CD14-positive monocyte (primary cell): Measurements from ENCODE around the gene ADAMTS3. TPM values are rescaled to one million over a fixed set of nuclear protein-coding genes. Genes with fewer than 3 reads are reported as not detected.
A peak's percentile ranks its signal among the peaks of the same experiment; 100 is the strongest.

ENCODE experiments used
- DNase-seq, 3 donors: peaks; one replicate each; pipeline ENCODE4 v3.0.0-alpha.2; 2011 to 2022
- H2AFZ ChIP-seq: 2 replicates; pipeline ENCODE4 v1.6.0; 2012; ENCODE audit warnings: mild to moderate bottlenecking, low read depth, low read length, inconsistent platforms; ENCODE audit not compliant: insufficient read depth, poor library complexity, severe bottlenecking
- H3K27ac ChIP-seq, 2 donors: 1 replicate in 1 of 2; 2 replicates in 1 of 2; pipeline ENCODE4 v1.5.1; 2012 to 2013; ENCODE audit warnings: low read length in 2 of 2, control low read depth in 1 of 2, inconsistent platforms in 1 of 2, low read depth in 1 of 2, mild to moderate bottlenecking in 1 of 2
- H3K27me3 ChIP-seq, 2 donors: one replicate each; pipeline versions ENCODE4 v1.6.0 to v1.6.1; 2011 to 2013; ENCODE audit warnings: low read length in 2 of 2; ENCODE audit not compliant: control insufficient read depth in 2 of 2, insufficient read depth in 2 of 2
- H3K36me3 ChIP-seq, 2 donors: replicated peaks in 1 of 2; 1 replicate in 1 of 2; 2 replicates in 1 of 2; pipeline versions ENCODE4 v1.5.1 to v1.6.1; 2012 to 2013; ENCODE audit warnings: low read length in 2 of 2, control low read depth in 1 of 2, inconsistent platforms in 1 of 2, mild to moderate bottlenecking in 1 of 2; ENCODE audit not compliant: insufficient read depth in 2 of 2, control insufficient read depth in 1 of 2
- H3K4me1 ChIP-seq, 2 donors: 1 replicate in 1 of 2; 2 replicates in 1 of 2; pipeline versions ENCODE4 v1.5.1 to v1.6.1; 2012 to 2013; ENCODE audit warnings: low read length in 2 of 2, control low read depth in 1 of 2, inconsistent platforms in 1 of 2, mild to moderate bottlenecking in 1 of 2, moderate library complexity in 1 of 2; ENCODE audit not compliant: insufficient read depth in 2 of 2, control insufficient read depth in 1 of 2
- H3K4me2 ChIP-seq: replicated peaks from 2 replicates; pipeline ENCODE3; 2012; ENCODE audit warnings: low read length, moderate library complexity, mild to moderate bottlenecking; ENCODE audit not compliant: poor library complexity, severe bottlenecking; ENCODE audit errors: extremely low read depth
- H3K4me3 ChIP-seq, 3 experiments: fragments of 200-600 bp in 1 of 3; sonication (generic) in 1 of 3; replicated peaks in 1 of 3; 1 replicate in 2 of 3; 2 replicates in 1 of 3; pipeline ENCODE4 v1.5.1; 2011 to 2013; ENCODE audit warnings: low read length in 3 of 3, mild to moderate bottlenecking in 3 of 3, control low read depth in 2 of 3, low read depth in 2 of 3, inconsistent platforms in 1 of 3, moderate library complexity in 1 of 3
- H3K79me2 ChIP-seq: 2 replicates; pipeline ENCODE4 v1.6.0; 2012; ENCODE audit warnings: mild to moderate bottlenecking, control low read depth, inconsistent platforms, low read length, moderate library complexity; ENCODE audit not compliant: insufficient read depth
- H3K9ac ChIP-seq: 2 replicates; pipeline ENCODE4 v1.6.0; 2017; ENCODE audit warnings: low read length, mild to moderate bottlenecking; ENCODE audit not compliant: insufficient read depth, poor library complexity, severe bottlenecking
- H3K9me3 ChIP-seq, 2 donors: replicated peaks in 1 of 2; 1 replicate in 1 of 2; 2 replicates in 1 of 2; pipeline versions ENCODE4 v1.5.1 to v1.6.1; 2012 to 2013; ENCODE audit warnings: low read length in 2 of 2, control low read depth in 1 of 2; ENCODE audit not compliant: control insufficient read depth in 1 of 2, insufficient read depth in 1 of 2
- H4K20me1 ChIP-seq: 2 replicates; pipeline ENCODE4 v1.6.0; 2012; ENCODE audit warnings: mild to moderate bottlenecking, low read length, control low read depth, moderate library complexity; ENCODE audit not compliant: insufficient read depth
- H3K27ac Mint-ChIP-seq, 7 donors: one replicate each; pipeline ENCODE4 v1.8.0; 2020; ENCODE audit warnings: mild to moderate bottlenecking in 7 of 7, mixed read lengths in 7 of 7, moderate library complexity in 6 of 7, inconsistent platforms in 2 of 7
- H3K27me3 Mint-ChIP-seq, 3 donors: one replicate each; pipeline ENCODE4 v1.8.0; 2021 to 2022; ENCODE audit warnings: low read depth in 3 of 3, mild to moderate bottlenecking in 3 of 3, mixed read lengths in 3 of 3, moderate library complexity in 3 of 3, inconsistent platforms in 1 of 3
- H3K36me3 Mint-ChIP-seq, 2 donors: one replicate each; pipeline ENCODE4 v1.8.0; 2020; ENCODE audit warnings: mixed read lengths in 2 of 2, inconsistent platforms in 1 of 2, mild to moderate bottlenecking in 1 of 2
- H3K4me1 Mint-ChIP-seq: one replicate; pipeline ENCODE4 v1.8.0; 2020; ENCODE audit warnings: mild to moderate bottlenecking, mixed read lengths
- H3K4me3 Mint-ChIP-seq, 2 donors: one replicate each; pipeline ENCODE4 v1.8.0; 2020; ENCODE audit warnings: mild to moderate bottlenecking in 2 of 2, mixed read lengths in 2 of 2, moderate library complexity in 1 of 2
- H3K9me3 Mint-ChIP-seq, 7 donors: one replicate each; pipeline ENCODE4 v1.8.0; 2020 to 2022; ENCODE audit warnings: mixed read lengths in 7 of 7, mild to moderate bottlenecking in 6 of 7, moderate library complexity in 6 of 7, inconsistent platforms in 2 of 7
- WGBS: methylation state at CpG from one replicate; pipeline ENCODE4 v1.1.5; 2013; ENCODE audit warnings: missing lambda C conversion rate; ENCODE audit not compliant: insufficient coverage; 5-methylcytosine and 5-hydroxymethylcytosine counted together
- intact Hi-C, 2 donors: fragments of 100-400 bp; cut with micrococcal nuclease; formaldehyde crosslinking; loops; one replicate each; pipeline versions ENCODE4 v1.15.0 to v1.15.1; 2023
- polyA plus RNA-seq, 3 donors: library from polyadenylated mRNA; depleted of rRNA in 1 of 3; unstranded in 2 of 3; stranded (reverse) in 1 of 3; fragments of 300-500 nt in 2 of 3; fragments of >200 nt in 1 of 3; fragmentation: Illumina TruSeq in 2 of 3; gene quantifications; 1 replicate in 2 of 3; 2 replicates in 1 of 3; pipeline ENCODE4 v1.2.3, GENCODE V29; 2012 to 2021
- TF ChIP-seq, protein P1 (sequence below): fragments of 200-600 bp; IDR thresholded peaks from one replicate; pipeline ENCODE4 v1.8.0; 2022; ENCODE audit warnings: antibody characterized with exemption, mild to moderate bottlenecking

Gene ADAMTS3
- polyA plus RNA-seq, 3 donors, result not detected

DNA sequence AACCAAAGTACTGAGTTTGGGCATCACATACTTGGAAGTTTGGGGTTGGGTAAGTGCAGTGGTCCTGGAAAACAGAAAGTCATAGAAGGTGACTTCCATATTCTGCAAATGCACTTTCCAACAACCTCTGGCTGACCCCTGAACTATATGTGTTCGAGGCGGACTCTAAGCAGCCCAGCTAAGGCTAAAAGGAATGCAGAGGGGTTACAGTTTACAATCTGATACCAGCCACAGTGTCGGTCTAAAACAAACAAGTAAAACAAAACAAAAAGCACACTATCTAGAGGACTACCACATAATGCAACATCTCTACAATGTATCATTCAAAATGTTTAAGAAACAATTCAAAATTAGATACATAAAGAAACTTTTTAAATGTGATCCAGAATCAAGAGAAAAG, 185.6 kb downstream of the ADAMTS3 start:
- H3K36me3 Mint-ChIP-seq, result no peaks in the 10 kb centered on the region
- DNase-seq, result no peak
- intact Hi-C loops, result no loop called here
- no peaks in the 10 kb centered on the region for H3K27me3 Mint-ChIP-seq
- H3K79me2 ChIP-seq, result no peaks in the 10 kb centered on the region
- no peak overlapping the region for H3K9ac ChIP-seq
- H3K4me3 ChIP-seq, result no peak overlapping the region
- H3K9me3 ChIP-seq, result no peaks in the 10 kb centered on the region
- no CpG with 5 or more reads among the region's 3 CpGs for WGBS
- H4K20me1 ChIP-seq, result no peaks in the 10 kb centered on the region
- H3K4me2 ChIP-seq, result no peak overlapping the region
- no peak overlapping the region for H2AFZ ChIP-seq
- H3K4me1 Mint-ChIP-seq, result no peaks in the 10 kb centered on the region
- no peak overlapping the region for H3K27ac ChIP-seq
- no peaks in the 10 kb centered on the region for H3K36me3 ChIP-seq
- no peaks in the 10 kb centered on the region for H3K4me1 ChIP-seq
- no peak overlapping the region for H3K4me3 Mint-ChIP-seq
- peaks cover 0 to 6% (median 0%) of the 10 kb centered on the region in 7 donors for H3K9me3 Mint-ChIP-seq
- TF ChIP-seq, protein P1, sequence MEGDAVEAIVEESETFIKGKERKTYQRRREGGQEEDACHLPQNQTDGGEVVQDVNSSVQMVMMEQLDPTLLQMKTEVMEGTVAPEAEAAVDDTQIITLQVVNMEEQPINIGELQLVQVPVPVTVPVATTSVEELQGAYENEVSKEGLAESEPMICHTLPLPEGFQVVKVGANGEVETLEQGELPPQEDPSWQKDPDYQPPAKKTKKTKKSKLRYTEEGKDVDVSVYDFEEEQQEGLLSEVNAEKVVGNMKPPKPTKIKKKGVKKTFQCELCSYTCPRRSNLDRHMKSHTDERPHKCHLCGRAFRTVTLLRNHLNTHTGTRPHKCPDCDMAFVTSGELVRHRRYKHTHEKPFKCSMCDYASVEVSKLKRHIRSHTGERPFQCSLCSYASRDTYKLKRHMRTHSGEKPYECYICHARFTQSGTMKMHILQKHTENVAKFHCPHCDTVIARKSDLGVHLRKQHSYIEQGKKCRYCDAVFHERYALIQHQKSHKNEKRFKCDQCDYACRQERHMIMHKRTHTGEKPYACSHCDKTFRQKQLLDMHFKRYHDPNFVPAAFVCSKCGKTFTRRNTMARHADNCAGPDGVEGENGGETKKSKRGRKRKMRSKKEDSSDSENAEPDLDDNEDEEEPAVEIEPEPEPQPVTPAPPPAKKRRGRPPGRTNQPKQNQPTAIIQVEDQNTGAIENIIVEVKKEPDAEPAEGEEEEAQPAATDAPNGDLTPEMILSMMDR, result no peak
- H3K27ac Mint-ChIP-seq, result no peak overlapping the region
- no peaks in the 10 kb centered on the region for H3K27me3 ChIP-seq

DNA sequence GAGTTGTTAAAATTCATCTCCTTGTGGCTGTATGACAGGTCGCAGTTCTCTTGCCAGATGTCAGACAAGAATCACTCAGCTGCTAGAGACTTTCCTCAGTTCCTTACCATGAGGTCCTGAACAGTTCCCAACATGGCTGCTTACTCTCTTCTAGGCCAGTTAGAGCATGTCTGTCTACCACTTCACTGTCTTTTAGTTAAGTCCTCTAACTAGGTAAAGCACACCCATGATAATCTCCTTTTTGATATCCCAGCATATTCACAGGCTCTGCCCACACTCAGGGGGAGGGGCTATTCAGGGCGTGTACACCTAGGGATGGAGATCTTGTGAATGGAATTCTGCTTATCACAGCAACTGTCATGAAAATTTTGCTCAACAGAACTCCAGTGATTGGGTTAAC, 190.1 kb downstream of the ADAMTS3 start:
- Histone ChIP-seq H3K27ac (no peak overlapping the region), H3K4me2 (no peak overlapping the region), H3K9me3 (no peaks in the 10 kb centered on the region), H3K9ac (no peak overlapping the region), H4K20me1 (no peaks in the 10 kb centered on the region), H3K4me3 (no peak overlapping the region), H3K36me3 (no peaks in the 10 kb centered on the region), H3K27me3 (no peaks in the 10 kb centered on the region), H3K79me2 (no peaks in the 10 kb centered on the region), H2AFZ (no peak overlapping the region), H3K4me1 (no peaks in the 10 kb centered on the region)
- DNase-seq, result no peak
- H3K9me3 Mint-ChIP-seq, result peaks cover 0 to 5% (median 0%) of the 10 kb centered on the region in 7 donors
- no peaks in the 10 kb centered on the region for H3K4me1 Mint-ChIP-seq
- TF ChIP-seq, protein P1, result no peak
- WGBS, result 88% methylated on average over 1 of the region's 2 CpGs
- H3K27me3 Mint-ChIP-seq, result no peaks in the 10 kb centered on the region
- H3K4me3 Mint-ChIP-seq, result no peak overlapping the region
- intact Hi-C loops, result no loop called here
- peak overlapping the region in 1 of 7 donors; percentile 23 for H3K27ac Mint-ChIP-seq
- H3K36me3 Mint-ChIP-seq, result no peaks in the 10 kb centered on the region
